HFF-Myc (cell line): ENCODE results near the gene IGFN1.

Experiments used
- DNase-seq: peaks from one replicate; pipeline ENCODE4 v3.0.0-alpha.2; 2011; ENCODE audit warnings: low read depth; ENCODE audit errors: extremely low read depth
- H3K4me3 ChIP-seq: replicated peaks from 2 replicates; pipeline ENCODE4 v1.5.1; 2011; ENCODE audit warnings: low read depth, mild to moderate bottlenecking, control low read depth, low read length
- TF ChIP-seq, protein P1 (sequence below): IDR thresholded peaks from 2 replicates; pipeline ENCODE4 v1.5.1; 2012; ENCODE audit warnings: mild to moderate bottlenecking, low read depth, low read length, control low read depth; ENCODE audit errors: missing control alignments

IGFN1 gene

DNA sequence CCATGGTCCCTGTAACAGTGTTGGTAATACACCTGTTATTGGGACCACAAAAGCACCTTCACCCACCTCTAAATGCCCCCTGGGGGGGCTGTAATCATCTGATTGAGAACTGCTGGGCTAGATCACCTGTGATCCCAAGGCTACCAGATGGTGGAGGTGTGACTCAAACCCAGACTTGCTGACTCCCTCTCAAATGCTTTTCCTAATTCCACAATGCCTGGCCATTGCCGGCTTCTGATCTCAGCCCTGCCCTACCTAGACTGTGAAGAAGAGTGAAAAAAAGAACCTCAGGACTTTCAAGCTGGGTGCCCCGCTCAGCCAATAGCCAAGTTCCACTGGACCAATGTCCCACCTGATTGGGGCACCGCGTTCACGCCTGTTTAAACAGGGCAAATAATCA, 45.9 kb upstream of the IGFN1 start:
- TF ChIP-seq, protein P1, sequence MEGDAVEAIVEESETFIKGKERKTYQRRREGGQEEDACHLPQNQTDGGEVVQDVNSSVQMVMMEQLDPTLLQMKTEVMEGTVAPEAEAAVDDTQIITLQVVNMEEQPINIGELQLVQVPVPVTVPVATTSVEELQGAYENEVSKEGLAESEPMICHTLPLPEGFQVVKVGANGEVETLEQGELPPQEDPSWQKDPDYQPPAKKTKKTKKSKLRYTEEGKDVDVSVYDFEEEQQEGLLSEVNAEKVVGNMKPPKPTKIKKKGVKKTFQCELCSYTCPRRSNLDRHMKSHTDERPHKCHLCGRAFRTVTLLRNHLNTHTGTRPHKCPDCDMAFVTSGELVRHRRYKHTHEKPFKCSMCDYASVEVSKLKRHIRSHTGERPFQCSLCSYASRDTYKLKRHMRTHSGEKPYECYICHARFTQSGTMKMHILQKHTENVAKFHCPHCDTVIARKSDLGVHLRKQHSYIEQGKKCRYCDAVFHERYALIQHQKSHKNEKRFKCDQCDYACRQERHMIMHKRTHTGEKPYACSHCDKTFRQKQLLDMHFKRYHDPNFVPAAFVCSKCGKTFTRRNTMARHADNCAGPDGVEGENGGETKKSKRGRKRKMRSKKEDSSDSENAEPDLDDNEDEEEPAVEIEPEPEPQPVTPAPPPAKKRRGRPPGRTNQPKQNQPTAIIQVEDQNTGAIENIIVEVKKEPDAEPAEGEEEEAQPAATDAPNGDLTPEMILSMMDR, result no peak
- H3K4me3 ChIP-seq, result no peak overlapping the region
- DNase-seq, result no peak

DNA sequence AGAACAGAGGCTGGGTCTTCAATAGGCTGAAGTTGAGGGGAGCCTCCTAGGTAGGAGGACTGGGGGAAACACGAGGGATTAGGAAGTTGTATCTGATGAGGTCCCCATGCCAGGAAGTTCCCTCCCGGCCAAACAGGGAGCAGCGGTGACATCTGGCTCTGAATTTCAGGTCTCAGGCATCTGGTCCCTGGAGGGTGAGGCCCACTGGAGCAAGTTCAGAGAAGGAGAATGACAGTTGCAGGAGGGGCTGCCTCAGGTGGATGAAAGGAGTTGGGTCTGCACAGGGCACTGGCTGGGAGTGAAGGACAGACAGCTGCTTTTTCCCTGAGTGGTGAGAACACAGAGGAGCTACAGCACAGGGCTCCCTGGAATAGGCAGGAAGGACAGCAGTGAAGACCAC, 45.5 kb upstream of the IGFN1 start:
- H3K4me3 ChIP-seq, result no peak overlapping the region
- no peak for DNase-seq
- TF ChIP-seq, protein P1, result no peak

DNA sequence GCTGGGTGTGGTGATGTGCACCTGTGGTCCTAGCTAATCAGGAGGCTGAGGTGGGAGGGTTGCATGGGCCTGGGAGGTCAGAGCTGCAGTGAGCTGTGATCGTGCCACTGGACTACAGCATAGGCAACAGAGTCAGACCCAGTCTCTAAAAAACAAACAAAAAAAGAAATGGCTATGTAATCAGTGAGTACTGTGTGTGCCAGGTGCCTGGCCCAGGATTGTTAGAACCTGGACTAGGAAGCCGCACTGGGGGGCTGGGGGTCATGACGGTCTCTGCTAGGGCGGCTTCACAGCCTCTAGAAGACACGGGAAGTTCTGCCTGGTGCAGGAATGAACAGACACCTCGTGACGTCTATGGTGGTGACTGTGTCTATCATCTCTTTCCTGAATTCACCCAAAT, 44.8 kb upstream of the IGFN1 start:
- H3K4me3 ChIP-seq, result no peak overlapping the region
- TF ChIP-seq, protein P1, result no peak
- no peak for DNase-seq

DNA sequence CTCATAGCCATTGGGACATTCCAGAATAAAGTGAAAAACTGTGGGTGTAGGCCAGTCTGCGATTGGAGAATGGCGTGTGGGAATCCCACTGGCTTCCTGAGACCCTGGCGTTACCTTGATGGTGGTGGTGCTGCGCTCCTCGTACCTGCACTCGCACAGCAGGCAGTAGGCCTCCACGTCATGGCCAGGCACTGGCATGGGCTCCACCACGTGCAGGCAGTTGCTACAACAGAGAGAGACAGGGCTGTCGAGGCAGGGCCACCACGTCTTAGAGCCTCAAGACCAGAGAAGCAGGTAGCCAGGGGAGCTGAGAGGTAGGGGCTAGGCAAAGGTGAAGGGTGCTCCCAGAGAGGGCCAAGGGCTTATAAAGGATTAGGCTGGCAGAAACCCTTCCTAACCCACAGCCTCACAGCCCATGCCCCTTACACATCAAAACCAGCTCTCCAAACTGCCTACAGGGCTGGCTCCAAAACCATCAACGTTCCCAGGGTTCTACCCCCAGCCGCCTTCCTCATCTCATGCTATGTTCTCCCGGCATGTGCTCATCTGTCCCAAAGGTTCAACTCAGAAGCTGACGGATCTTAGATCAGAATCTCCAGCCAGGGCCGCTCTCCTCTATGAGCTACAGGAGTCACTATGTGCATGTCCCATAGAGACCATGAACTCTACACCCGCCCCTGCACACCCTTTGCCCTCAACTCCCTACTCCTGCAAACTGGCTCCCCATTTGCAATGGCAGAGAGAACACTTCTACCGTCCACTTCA, 43.8 kb upstream of the IGFN1 start:
- H3K4me3 ChIP-seq, result no peak overlapping the region
- DNase-seq, result no peak
- TF ChIP-seq, protein P1, result no peak

DNA sequence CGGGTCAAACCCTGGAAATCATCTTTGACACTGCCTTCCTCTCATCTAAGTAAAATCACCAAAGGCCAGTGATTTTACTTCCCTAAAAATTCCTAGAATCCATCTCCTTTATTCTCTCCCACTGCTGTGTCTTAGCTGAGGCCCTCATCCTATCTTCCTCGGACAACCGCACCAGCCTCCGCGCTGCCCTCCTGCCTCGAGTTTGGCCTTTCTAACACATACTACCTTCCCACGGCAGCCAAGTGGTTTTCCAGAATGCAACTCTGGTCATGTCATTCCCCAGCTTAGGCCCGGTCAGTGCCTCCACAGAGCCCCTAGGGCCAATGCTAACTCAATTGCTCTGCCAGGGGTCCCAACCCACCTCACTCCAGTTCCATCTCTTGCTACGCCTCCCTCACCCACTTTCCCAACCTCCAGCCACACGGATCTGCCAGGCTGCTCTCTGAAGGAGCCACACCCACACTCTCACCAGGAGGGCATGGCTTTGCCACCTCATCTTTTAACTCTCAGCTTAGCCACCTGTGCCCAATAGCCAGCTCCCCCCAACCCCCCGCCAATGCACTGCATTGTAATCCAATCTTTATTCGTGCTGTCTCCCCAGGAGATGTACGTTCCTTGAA, 43.1 kb upstream of the IGFN1 start:
- H3K4me3 ChIP-seq, result no peak overlapping the region
- TF ChIP-seq, protein P1, result no peak
- DNase-seq, result no peak

DNA sequence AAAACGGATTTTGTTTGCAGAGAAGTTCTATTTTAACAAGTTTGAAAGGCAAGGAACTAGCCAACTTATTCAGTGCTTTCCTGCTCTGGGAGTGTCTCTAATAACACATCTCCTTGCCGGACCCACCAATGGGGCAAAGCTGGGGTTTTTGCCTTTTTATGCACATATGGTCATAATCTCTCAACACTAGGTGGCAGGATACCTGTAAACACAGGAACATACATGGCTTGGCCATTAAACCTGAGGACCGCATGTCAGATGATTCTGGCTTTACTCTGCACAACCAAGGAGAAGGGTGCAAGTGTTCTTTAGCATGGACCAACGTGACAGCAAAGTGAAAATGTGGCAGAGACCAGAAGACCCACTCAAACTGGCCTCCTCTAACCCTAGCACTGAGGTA, 41.2 kb upstream of the IGFN1 start:
- no peak overlapping the region for H3K4me3 ChIP-seq
- no peak for DNase-seq
- TF ChIP-seq, protein P1, result peak; percentile 43
